ENCODE data around the gene PDE4D.
"Not testable (repeated sequence)": the region's sequence is repeated elsewhere in the genome, so short reads cannot be mapped to it uniquely, and the experiment has no call there.

Gene PDE4D

DNA sequence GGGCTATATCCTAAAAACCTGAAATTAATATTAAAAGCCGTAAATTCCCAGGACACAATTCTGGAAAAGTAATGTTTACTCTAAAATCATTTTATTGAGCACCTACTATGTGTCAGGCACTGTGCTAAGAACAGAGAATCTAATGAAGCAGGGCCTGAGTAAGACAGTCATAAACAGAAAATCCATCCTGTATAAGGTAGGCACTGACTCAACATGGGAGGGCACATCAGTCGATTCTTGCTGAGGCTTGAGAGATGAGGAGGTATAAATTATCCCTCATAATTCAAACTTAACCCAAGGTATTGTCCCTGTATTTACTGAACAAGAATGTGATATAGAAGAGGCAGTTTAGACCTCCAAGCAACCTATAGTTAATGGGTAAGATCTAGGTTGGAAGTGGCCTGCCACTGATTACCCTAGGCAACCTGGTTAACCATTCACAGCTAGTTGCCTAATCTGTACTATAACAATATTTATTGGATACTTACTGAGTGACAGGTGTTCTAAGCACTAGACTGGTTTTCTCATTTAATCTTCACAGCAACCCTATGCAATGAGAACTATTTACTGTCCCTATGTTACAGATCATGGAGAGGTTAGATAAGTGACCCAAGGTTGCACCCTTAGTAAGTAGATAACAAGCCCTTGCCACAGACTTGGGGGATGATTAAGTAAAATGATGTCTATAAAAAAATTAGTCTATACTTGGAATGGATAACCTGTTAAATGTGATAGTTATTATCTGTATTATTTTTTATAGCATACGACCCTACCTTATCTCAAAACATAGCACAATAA, 317.7 kb downstream of the PDE4D start:
- no peak for TF ChIP-seq CTCF (conservative IDR thresholded peaks at IDR 0.05; ENCODE audit: low read depth, low read length)
- H3K4me3 ChIP-seq (ENCODE audit: low read depth, low read length), result no peak overlapping the region
- no peak for DNase-seq (ENCODE audit: low read depth)

GRCh38 chr5:59573509-59573908, 320.0 kb downstream of the PDE4D start:
- DNase-seq (ENCODE audit: low read depth), result not testable (repeated sequence)

GRCh38 chr5:59571067-59571466, 322.5 kb downstream of the PDE4D start:
- no peak for DNase-seq (ENCODE audit: low read depth)
- TF ChIP-seq CTCF (conservative IDR thresholded peaks at IDR 0.05; ENCODE audit: low read depth, low read length), result no peak
- H3K4me3 ChIP-seq (ENCODE audit: low read depth, low read length), result no peak overlapping the region

More at GRCh38 chr5:59573509-59573908, 320.0 kb downstream of the PDE4D start:
- not testable (repeated sequence) for H3K4me3 ChIP-seq (ENCODE audit: low read depth, low read length)

DNA sequence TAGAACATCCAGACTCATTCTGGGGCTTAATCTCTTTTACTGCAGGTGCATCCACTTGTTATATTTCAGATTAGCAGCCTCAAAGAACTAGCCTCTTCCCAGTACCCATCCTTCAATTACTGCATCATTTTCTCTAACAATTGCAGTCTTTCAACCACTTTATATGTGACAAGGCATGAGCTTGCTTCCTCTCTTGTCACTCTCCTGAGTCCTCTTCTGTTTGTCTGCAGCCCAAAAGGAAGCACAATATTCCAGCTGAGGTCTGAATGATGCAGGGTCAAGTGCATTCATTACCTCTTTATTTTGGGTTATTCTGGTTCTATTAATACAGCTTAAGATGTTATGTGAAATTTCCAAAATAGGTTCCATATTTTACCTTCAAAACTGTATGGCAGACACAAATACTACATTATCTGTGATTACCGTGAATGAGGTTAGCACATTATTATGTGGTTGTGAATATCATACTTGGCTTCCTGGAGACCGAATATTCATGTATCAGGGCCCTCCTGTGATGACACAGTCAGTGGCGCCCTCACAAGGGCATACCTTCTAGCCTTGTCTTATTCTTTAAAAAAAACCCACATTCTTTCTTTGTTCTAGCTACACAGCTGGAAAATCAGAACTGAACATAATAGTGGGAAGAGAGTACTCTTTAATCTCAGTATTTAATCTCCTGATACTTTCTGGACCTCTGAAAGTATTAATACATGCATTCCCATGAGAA, 323.8 kb downstream of the PDE4D start:
- TF ChIP-seq CTCF (conservative IDR thresholded peaks at IDR 0.05; ENCODE audit: low read depth, low read length), result peak; percentile 29
- DNase-seq (ENCODE audit: low read depth), result peak; percentile 53
- H3K4me3 ChIP-seq (ENCODE audit: low read depth, low read length), result no peak overlapping the region

- no peak for DNase-seq (ENCODE audit: low read depth)
- no peak overlapping the region for H3K4me3 ChIP-seq (ENCODE audit: low read depth, low read length)
- TF ChIP-seq CTCF (conservative IDR thresholded peaks at IDR 0.05; ENCODE audit: low read depth, low read length), result no peak
Observed at GRCh38 chr5:59569158-59569557, 324.4 kb downstream of the PDE4D start.

DNA sequence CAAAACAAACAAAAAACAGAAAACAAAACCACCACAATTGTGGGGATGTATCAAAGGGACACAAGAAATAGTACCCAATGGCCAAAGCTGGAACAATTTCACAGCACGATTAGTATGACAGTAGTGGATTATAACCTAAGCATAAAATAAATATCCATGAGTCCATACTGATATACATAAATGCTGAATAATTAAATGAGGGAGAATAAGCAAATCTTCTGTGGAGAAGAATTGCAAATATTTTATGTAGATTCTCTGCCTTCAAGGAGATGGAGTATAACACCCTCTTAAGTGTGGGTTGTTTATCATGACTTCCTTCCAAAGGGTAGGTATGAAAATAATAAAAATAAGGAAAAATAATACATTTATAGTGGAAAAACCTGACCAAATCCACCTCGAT, 325.4 kb downstream of the PDE4D start:
- no peak for TF ChIP-seq CTCF (conservative IDR thresholded peaks at IDR 0.05; ENCODE audit: low read depth, low read length)
- H3K4me3 ChIP-seq (ENCODE audit: low read depth, low read length), result no peak overlapping the region
- no peak for DNase-seq (ENCODE audit: low read depth)

DNA sequence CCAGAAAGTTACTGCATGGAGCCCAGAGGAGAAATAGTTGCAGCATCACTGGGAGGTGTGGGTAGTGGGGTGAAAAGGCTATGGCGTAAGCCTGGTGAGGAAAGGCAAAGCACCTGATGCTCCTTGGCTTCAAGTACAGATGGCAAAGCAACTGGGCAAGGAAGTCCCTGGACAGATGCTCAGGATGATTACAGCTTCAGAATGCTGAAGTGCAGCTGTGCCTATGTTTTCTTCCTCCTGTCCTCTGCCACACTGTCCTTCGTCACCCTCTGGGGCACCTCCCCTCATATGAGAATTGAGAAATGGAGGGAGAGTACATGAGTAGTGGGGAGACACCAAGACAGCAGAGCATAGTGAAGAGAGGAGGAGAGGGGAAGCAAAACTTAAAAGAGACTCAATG, 328.0 kb downstream of the PDE4D start:
- no peak for DNase-seq (ENCODE audit: low read depth)
- no peak overlapping the region for H3K4me3 ChIP-seq (ENCODE audit: low read depth, low read length)
- no peak for TF ChIP-seq CTCF (conservative IDR thresholded peaks at IDR 0.05; ENCODE audit: low read depth, low read length)
